ENCODE measurements around the gene PPP2R2B. TPM values are rescaled to one million over a fixed set of nuclear protein-coding genes. Genes with fewer than 3 reads are reported as not detected.

PPP2R2B gene
- polyA plus RNA-seq, 2 of the 4 experiments (the other 2 are of a cell fraction), result not detected

GRCh38 chr5:146699664-146700418 is 178.7 kb downstream of the PPP2R2B start:
- POLR2A ChIA-PET, result no interaction called here
- no peaks in the 10 kb centered on the region for H3K9me3 ChIP-seq
- no peak overlapping the region for H3K27ac ChIP-seq
- CTCF ChIA-PET, result interaction anchor here (0.6 kb wide), 1 partner anchor 23 kb away, joined by 3 read pairs; no protein-coding TSS in a partner anchor
- no peak for FAIRE-seq
- H3K4me1 ChIP-seq, result no peaks in the 10 kb centered on the region
- no peak for ATAC-seq
- TF ChIP-seq FOXS1 (CRISPR knock-in tag; IDR thresholded peaks at IDR 0.05), result no peak
- TF ChIP-seq MYC (IDR thresholded peaks at IDR 0.05; ENCODE audit: borderline replicate concordance, low read length), result no peak
- no peak for TF ChIP-seq ESRRA (IDR thresholded peaks at IDR 0.05; ENCODE audit: borderline replicate concordance, low read length)
- no peak for TF ChIP-seq ZSCAN20 (CRISPR knock-in tag; IDR thresholded peaks at IDR 0.05)
- no peak for TF ChIP-seq EHF (CRISPR knock-in tag; IDR thresholded peaks at IDR 0.05)
- TF ChIP-seq HMGXB4 (CRISPR knock-in tag; IDR thresholded peaks at IDR 0.05; ENCODE audit: borderline replicate concordance), result no peak
- TF ChIP-seq, protein P1, sequence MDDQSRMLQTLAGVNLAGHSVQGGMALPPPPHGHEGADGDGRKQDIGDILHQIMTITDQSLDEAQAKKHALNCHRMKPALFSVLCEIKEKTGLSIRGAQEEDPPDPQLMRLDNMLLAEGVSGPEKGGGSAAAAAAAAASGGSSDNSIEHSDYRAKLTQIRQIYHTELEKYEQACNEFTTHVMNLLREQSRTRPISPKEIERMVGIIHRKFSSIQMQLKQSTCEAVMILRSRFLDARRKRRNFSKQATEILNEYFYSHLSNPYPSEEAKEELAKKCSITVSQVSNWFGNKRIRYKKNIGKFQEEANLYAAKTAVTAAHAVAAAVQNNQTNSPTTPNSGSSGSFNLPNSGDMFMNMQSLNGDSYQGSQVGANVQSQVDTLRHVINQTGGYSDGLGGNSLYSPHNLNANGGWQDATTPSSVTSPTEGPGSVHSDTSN (IDR thresholded peaks at IDR 0.05), result no peak
- no peak for TF ChIP-seq EP300 (IDR thresholded peaks at IDR 0.05)
- TF ChIP-seq TP53 (CRISPR knock-in tag; IDR thresholded peaks at IDR 0.05), result no peak
- TF ChIP-seq, protein P2, sequence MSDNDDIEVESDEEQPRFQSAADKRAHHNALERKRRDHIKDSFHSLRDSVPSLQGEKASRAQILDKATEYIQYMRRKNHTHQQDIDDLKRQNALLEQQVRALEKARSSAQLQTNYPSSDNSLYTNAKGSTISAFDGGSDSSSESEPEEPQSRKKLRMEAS (IDR thresholded peaks at IDR 0.05), result no peak
- no peak for TF ChIP-seq ZNF302 (CRISPR knock-in tag; IDR thresholded peaks at IDR 0.05)
- no peak for TF ChIP-seq MAZ (IDR thresholded peaks at IDR 0.05; ENCODE audit: borderline replicate concordance, low read depth, low read length)
- H3K4me3 ChIP-seq, result no peak overlapping the region
- DNase-seq (ENCODE audit: low read depth in 1 of 2, low spot score in 1 of 2), result no peak
- H3K4me2 ChIP-seq, result no peak overlapping the region
- WGBS (ENCODE audit: missing lambda C conversion rate), result 35% methylated on average over 6 of the region's 6 CpGs

DNA sequence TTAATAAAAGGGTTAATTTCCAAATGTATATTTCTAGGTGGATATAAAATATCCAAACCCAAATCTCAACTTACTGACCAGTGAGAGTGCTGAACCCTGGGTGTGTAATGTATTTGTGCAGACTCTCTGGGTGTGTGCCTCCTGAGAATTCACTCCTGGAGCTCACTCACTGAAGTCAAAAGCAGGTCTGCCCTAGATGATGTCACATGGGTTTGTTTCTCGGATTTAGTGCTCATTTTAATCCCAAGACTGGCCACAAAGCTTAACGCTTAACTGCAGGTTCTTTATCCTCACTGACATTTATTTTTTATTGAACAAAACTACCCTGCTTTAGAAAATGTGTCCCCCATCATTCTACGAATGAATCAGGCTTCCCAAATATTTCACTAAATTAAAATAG is 179.4 kb downstream of the PPP2R2B start:
- POLR2A ChIA-PET, result no interaction called here
- TF ChIP-seq ZNF302 (CRISPR knock-in tag; IDR thresholded peaks at IDR 0.05) (no peak), RCOR1 (IDR thresholded peaks at IDR 0.05; ENCODE audit: low read depth, low read length) (no peak), EHMT2 (IDR thresholded peaks at IDR 0.05; ENCODE audit: low read depth) (no peak), MAFK (IDR thresholded peaks at IDR 0.05; ENCODE audit: partially characterized antibody) (no peak), POLR2A (IDR thresholded peaks at IDR 0.05; ENCODE audit: low read length) (no peak), HEYL (CRISPR knock-in tag; IDR thresholded peaks at IDR 0.05) (no peak)
- ATAC-seq (no peak), DNase-seq (ENCODE audit: low read depth in 1 of 2, low spot score in 1 of 2) (no peak), FAIRE-seq (no peak)
- no peak overlapping the region for H3K27ac ChIP-seq
- CTCF ChIA-PET, result no interaction called here
- H3K4me1 ChIP-seq, result no peaks in the 10 kb centered on the region
- H3K4me3 ChIP-seq, result no peak overlapping the region
- H3K9me3 ChIP-seq, result no peaks in the 10 kb centered on the region
- WGBS (ENCODE audit: missing lambda C conversion rate), result 25% methylated on average over 3 of the region's 3 CpGs
- no peak overlapping the region for H3K4me2 ChIP-seq

DNA sequence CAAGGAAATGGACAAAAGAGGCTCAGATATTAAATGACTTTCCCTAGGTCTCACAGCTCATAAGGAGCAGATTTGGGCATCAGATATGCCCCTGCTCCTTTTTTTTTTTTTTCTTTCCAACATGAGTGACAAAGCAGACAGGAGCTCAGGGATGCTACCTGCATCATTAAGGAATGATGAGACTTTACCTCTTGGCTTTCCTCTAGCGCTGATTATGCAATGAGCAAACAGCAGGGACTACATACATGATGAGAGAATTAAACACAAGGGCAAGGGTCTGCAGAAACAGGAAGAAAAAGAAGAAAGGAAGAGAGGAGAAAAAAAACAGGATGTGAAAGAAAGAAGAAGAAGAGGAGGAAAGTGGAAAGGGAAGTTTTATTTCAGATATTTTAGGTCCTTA is 179.9 kb downstream of the PPP2R2B start:
- no peaks in the 10 kb centered on the region for H3K9me3 ChIP-seq
- no peak for ATAC-seq
- no peak overlapping the region for H3K4me2 ChIP-seq
- no peak for TF ChIP-seq KDM5A (IDR thresholded peaks at IDR 0.05)
- no peak for TF ChIP-seq EHMT2 (IDR thresholded peaks at IDR 0.05; ENCODE audit: low read depth)
- no peak for TF ChIP-seq CBX8 (IDR thresholded peaks at IDR 0.05)
- TF ChIP-seq REST (IDR thresholded peaks at IDR 0.05), result no peak
- no peak for TF ChIP-seq TFCP2L1 (CRISPR knock-in tag; IDR thresholded peaks at IDR 0.05)
- ChIA-PET CTCF (interaction anchor here (0.7 kb wide), 1 partner anchor 9 kb away, joined by 3 read pairs; no protein-coding TSS in a partner anchor), POLR2A (no interaction called here)
- DNase-seq (ENCODE audit: low read depth in 1 of 2, low spot score in 1 of 2), result no peak
- 41% methylated on average over 1 of the region's 1 CpG for WGBS (ENCODE audit: missing lambda C conversion rate)
- no peaks in the 10 kb centered on the region for H3K4me1 ChIP-seq
- no peak for FAIRE-seq
- no peak overlapping the region for H3K27ac ChIP-seq
- H3K4me3 ChIP-seq, result no peak overlapping the region
